HFF-Myc (cell line): ENCODE measurements around the gene BICD2.

Experiments
- DNase-seq: peaks from one replicate; pipeline ENCODE4 v3.0.0-alpha.2; 2011; ENCODE audit warnings: low read depth; ENCODE audit errors: extremely low read depth
- H3K4me3 ChIP-seq: replicated peaks from 2 replicates; pipeline ENCODE4 v1.5.1; 2011; ENCODE audit warnings: low read depth, mild to moderate bottlenecking, control low read depth, low read length
- CTCF ChIP-seq: IDR thresholded peaks from 2 replicates; pipeline ENCODE4 v1.5.1; 2012; ENCODE audit warnings: mild to moderate bottlenecking, low read depth, low read length, control low read depth; ENCODE audit errors: missing control alignments

The BICD2 gene

DNA sequence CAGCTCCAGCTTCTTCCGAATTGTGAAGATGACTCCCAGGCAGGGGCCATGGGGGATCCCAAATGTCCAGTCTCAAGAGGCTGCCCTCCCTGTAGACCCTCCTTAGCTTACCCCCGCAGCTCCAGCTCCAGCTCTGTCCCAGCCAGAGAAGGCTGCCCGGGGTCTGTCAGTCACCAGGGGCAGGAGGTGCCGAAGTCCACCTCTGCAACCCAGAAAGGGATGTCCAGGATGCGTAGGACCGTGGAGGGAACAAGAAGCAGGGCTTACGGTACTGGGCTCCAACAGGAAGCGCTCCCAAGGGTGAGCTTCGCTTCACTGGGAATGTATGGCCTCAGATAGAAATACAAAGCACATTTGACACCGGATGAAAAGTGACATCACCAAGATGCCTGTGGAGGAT, 100.7 kb downstream of the BICD2 start:
- DNase-seq = no peak
- no peak for TF ChIP-seq CTCF
- H3K4me3 ChIP-seq = no peak overlapping the region

DNA sequence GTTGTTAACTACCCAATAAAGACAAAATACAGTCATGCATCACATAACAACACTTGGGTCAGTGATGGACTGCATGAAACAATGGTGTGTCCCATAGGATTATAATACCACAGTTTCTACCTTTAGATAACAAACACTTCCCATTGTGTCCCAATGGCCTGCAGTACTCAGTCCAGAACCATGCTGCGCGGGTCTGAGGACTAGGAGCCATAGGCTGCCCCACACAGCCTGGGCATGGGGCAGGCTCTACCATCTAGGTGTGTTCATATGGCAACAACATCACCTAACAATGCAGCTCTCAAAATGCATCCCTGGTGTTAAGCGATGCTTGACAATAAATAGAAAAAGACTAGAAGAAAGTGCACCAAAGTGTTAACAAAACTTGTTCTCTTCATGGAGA, 101.5 kb downstream of the BICD2 start:
- DNase-seq = no peak
- H3K4me3 ChIP-seq = no peak overlapping the region
- TF ChIP-seq CTCF = no peak

- DNase-seq = no peak
- no peak for TF ChIP-seq CTCF
These were observed 102.9 kb downstream of the BICD2 start for GRCh38 chr9:92661743-92662142.

More at GRCh38 chr9:92661743-92662142, 102.9 kb downstream of the BICD2 start:
- H3K4me3 ChIP-seq = no peak overlapping the region
